Measurements from ENCODE around the gene AR. TPM values are rescaled to one million over a fixed set of nuclear protein-coding genes. Genes with fewer than 3 reads are reported as not detected.

The AR gene
- 10 to 100 TPM; 12.2 to 18.2 (median 15.5) TPM for total RNA-seq (2021; fragmentation: NEBNext Ultra II Directional; extraction: Animal tissue kit (Norgen Biotek cat#: 25700))
- long read RNA-seq, partial matches to known transcripts = 0 of 5 reads
- long read RNA-seq, other reads (novel, unspliced or antisense) = 5 of 5 reads

- TF ChIP-seq CTCF (IDR thresholded peaks at IDR 0.05) = no peak
- Mint-ChIP-seq H3K27ac (peak within 1 kb of the TSS; percentile 61), H3K9me3 (no peaks in the 10 kb centered on the region), H3K36me3 (ENCODE audit: low read depth) (peaks cover 7% of the 10 kb centered on the region; the same call in 1 of the 2 replicates), H3K4me1 (ENCODE audit: low read depth) (peaks cover 9% of the 10 kb centered on the region), H3K4me3 (peak within 1 kb of the TSS; percentile 96), H3K27me3 (ENCODE audit: insufficient read depth) (no peaks in the 10 kb centered on the region)
- peak; percentile 64 for DNase-seq
Measured at GRCh38 chrX:67543818-67544217, at the start of gene AR. TSS of gene AR (plus strand) at chrX:67544021. CDS start at chrX:67545147, 1,126 bp downstream.

- no peak overlapping the region for H3K27ac Mint-ChIP-seq
- no peak overlapping the region for H3K4me3 Mint-ChIP-seq
- H3K9me3 Mint-ChIP-seq = no peaks in the 10 kb centered on the region
- no peaks in the 10 kb centered on the region; the same call in 1 of the 2 replicates for H3K27me3 Mint-ChIP-seq (ENCODE audit: insufficient read depth)
- no peaks in the 10 kb centered on the region for H3K4me1 Mint-ChIP-seq (ENCODE audit: low read depth)
- no peak for DNase-seq
- TF ChIP-seq CTCF (IDR thresholded peaks at IDR 0.05) = no peak
- H3K36me3 Mint-ChIP-seq (ENCODE audit: low read depth) = no peaks in the 10 kb centered on the region
Measured at GRCh38 chrX:67500617-67501016, 43.2 kb upstream of the AR start.

- no peaks in the 10 kb centered on the region for H3K36me3 Mint-ChIP-seq (ENCODE audit: low read depth)
- H3K4me3 Mint-ChIP-seq = no peak overlapping the region
- no peak for DNase-seq
- H3K27ac Mint-ChIP-seq = no peak overlapping the region
- H3K9me3 Mint-ChIP-seq = no peaks in the 10 kb centered on the region
- H3K27me3 Mint-ChIP-seq (ENCODE audit: insufficient read depth) = no peaks in the 10 kb centered on the region; the same call in 1 of the 2 replicates
- no peaks in the 10 kb centered on the region for H3K4me1 Mint-ChIP-seq (ENCODE audit: low read depth)
- no peak for TF ChIP-seq CTCF (IDR thresholded peaks at IDR 0.05)
Measured at GRCh38 chrX:67503004-67503403, 40.8 kb upstream of the AR start.

- no peaks in the 10 kb centered on the region for H3K4me1 Mint-ChIP-seq (ENCODE audit: low read depth)
- TF ChIP-seq CTCF (IDR thresholded peaks at IDR 0.05) = no peak
- no peaks in the 10 kb centered on the region for H3K9me3 Mint-ChIP-seq
- no peak overlapping the region for H3K27ac Mint-ChIP-seq
- H3K27me3 Mint-ChIP-seq (ENCODE audit: insufficient read depth) = no peaks in the 10 kb centered on the region; the same call in 1 of the 2 replicates
- H3K4me3 Mint-ChIP-seq = no peak overlapping the region
- no peaks in the 10 kb centered on the region for H3K36me3 Mint-ChIP-seq (ENCODE audit: low read depth)
- DNase-seq = no peak
Measured at GRCh38 chrX:67503453-67503852, 40.4 kb upstream of the AR start.

- Mint-ChIP-seq H3K4me1 (ENCODE audit: low read depth) (no peaks in the 10 kb centered on the region), H3K9me3 (no peaks in the 10 kb centered on the region), H3K27ac (no peak overlapping the region), H3K4me3 (no peak overlapping the region), H3K27me3 (ENCODE audit: insufficient read depth) (peaks cover 5% of the 10 kb centered on the region; the same call in 1 of the 2 replicates), H3K36me3 (ENCODE audit: low read depth) (no peaks in the 10 kb centered on the region)
- TF ChIP-seq CTCF (IDR thresholded peaks at IDR 0.05) = no peak
- DNase-seq = no peak
Measured at GRCh38 chrX:67520671-67521070, 23.1 kb upstream of the AR start.

All from HFFc6 (cell line).